Effector CD4-positive, alpha-beta T cell (primary cell): ENCODE measurements around the gene RALY.
A peak's percentile ranks its signal among the peaks of the same experiment; 100 is the strongest.
"Not testable (repeated sequence)": the region's sequence is repeated elsewhere in the genome, so short reads cannot be mapped to it uniquely, and the experiment has no call there.

Experiments
- DNase-seq: peaks from one replicate; pipeline ENCODE4 v3.0.0-alpha.2; 2020

Gene RALY

DNA sequence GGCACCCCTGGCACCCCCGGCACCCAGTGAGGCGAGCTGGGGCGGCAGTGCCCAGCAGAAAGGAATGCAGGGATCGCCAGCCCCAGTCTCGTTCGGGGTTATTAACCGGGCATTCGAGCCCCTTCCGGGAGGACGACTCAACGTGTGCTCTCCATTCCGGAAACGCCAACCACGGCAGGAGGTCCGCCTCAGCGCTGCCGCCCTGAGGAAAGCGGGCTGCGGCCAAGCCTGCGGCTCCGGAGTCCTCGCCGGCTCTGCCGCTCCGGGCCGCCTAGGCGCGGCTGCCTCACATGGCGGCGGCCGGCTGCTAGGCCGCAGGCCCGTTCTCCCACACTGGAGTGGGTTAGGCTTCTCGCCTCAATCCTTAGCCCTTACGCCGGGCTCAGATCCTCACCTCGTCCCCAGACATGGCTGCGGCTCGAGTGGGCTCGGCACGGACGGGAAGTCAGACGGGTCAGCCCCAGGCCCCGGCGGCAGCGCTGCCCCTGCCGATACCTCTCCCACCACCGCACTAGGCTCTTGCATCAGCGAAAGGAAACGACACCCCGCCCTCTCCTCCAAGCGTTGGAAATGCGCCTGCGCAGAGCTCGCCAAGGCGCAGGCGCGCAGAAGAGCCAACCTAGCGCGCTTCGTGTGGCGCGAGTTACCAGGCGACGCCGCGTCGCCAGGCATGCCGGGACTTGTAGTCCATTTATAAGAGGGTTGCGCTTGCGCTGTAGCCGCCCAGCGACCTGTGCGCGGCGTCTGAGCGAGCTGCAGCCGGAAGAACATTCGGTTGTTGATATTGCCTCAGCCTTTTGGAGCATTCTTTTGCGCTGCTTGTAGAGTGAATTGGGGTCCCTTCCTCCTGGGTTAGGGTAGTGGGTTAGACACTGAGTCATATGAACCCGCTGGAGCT, 118.2 kb downstream of the RALY start, which contains the start of gene EIF2S2:
EIF2S2 (minus strand) TSS at position 542 of the 898 bp plus-strand sequence; CDS start at position 409, 133 bp downstream.
- peak; percentile 93 for DNase-seq

DNA sequence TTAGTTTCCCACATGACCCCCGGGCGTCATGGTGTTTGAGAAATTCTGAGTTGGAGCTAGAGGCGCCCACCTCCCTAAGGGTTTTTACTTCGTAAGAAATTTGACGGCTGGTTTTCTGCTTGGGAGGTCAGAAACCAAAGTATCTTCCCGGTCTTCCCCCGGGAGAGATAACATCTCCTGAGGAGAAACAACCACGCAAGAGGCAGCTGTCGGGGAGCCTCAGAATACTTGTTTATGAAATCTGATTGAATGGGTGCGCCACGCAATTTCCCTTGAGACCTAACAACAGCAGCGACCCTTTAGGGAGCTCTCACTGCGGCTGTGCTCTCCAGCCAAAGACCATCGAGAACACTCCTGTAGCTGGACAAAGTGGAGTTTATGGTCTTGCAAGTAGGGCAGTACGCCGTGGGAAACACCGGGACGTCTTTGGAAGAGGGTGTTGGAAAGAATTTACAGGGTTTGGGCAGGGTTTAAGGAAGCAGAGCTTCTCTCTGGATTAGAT, 118.9 kb downstream of the RALY start:
- DNase-seq = no peak

GRCh38 chr20:34114809-34115208, 121.1 kb downstream of the RALY start:
- no peak for DNase-seq

DNA sequence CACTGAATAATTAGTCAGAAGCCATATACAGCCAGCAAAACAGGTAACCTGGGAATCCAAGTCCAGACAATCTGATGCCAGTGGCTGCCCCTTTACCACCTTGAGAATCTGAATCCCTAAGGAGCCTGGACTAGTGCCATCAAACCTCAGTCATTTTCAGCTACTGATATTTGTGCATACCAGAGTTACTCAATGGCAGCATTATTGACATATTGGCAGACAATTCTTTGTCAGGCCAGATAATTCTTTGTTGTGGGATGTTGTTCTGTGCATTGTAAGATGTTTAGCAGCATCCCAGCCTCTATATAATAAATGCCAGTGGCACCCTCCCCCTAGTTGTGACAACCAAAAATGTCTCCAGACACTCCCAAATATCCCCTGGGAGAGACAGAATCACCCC, 121.5 kb downstream of the RALY start:
- DNase-seq = no peak

DNA sequence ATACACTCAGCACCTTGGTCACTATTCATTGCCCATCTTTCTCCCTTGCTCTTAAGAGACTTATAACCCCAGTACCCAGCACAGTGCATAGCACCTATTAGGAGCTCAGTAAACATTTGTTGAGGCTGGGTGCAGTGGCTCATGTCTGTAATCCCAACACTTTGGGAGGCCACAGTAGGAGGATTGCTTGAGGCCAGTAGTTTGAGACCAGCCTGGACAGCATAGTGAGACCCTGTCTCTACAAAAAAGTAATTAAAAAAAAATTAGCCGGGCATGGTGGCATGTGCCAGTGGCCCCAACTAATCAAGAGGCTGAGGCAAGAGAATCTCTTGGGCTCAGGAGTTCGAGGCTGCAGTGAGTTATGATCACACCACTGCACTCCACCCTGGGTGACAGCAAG, 126.5 kb downstream of the RALY start:
- DNase-seq = no peak

GRCh38 chr20:34122274-34122980, 128.7 kb downstream of the RALY start:
- no peak for DNase-seq

GRCh38 chr20:34123309-34123708, 129.6 kb downstream of the RALY start:
- no peak for DNase-seq

GRCh38 chr20:34124469-34125249, 130.9 kb downstream of the RALY start:
- no peak for DNase-seq

- no peak for DNase-seq
Measured at GRCh38 chr20:34127792-34128191, 134.1 kb downstream of the RALY start.

- peak; percentile 47 for DNase-seq
Measured at GRCh38 chr20:34129518-34130162, 135.9 kb downstream of the RALY start.

- DNase-seq = no peak
Measured at GRCh38 chr20:34131491-34131890, 137.8 kb downstream of the RALY start.

- DNase-seq = not testable (repeated sequence)
Measured at GRCh38 chr20:34132491-34132890, 138.8 kb downstream of the RALY start.

- DNase-seq = not testable (repeated sequence)
Measured at GRCh38 chr20:34132943-34133342, 139.2 kb downstream of the RALY start.

GRCh38 chr20:34133365-34133860, 139.7 kb downstream of the RALY start:
- DNase-seq = not testable (repeated sequence)
